PC-9 (cell line): ENCODE measurements around the gene PRR29.

Experiments used
- CTCF ChIP-seq: fragments of 200-600 bp; sonication (generic); conservative IDR thresholded peaks from 2 replicates; pipeline ENCODE4 v1.6.1; 2017; ENCODE audit warnings: mixed run types, antibody characterized with exemption, mild to moderate bottlenecking, moderate library complexity
- EZH2 ChIP-seq: fragments of 200-600 bp; sonication (generic); IDR thresholded peaks from 2 replicates; pipeline ENCODE4 v1.8.0; 2017; ENCODE audit warnings: antibody characterized with exemption, low read depth

- TF ChIP-seq CTCF: no peak
- TF ChIP-seq EZH2: no peak
Observed at GRCh38 chr17:63966646-63967264, 31.4 kb upstream of the PRR29 start.
